ENCODE measurements around the gene PRDM2. TPM values are rescaled to one million over a fixed set of nuclear protein-coding genes. Genes with fewer than 3 reads are reported as not detected.

The PRDM2 gene
- total RNA-seq, 2 donors from 2014 or later, result 43.0 to 45.4 TPM

DNA sequence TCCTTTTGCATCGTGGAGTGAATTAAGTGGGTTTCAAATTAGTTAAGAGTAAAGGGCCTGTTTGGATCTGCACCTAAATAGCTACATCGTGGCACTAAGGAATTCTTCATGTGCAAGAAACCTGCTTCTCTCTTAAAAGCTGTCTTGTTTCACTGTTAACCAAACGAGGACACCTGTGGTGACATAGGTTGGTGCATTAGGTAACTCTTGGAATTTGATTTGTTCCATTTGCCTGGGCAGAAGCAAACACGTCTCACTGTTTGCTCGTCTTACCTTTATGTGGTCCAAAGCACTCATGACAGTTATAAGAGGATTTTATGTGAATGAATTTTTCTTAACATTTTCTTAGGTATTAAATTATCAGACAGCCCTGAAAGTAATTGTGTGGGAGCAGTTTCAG lies 60.9 kb downstream of the PRDM2 start:
- Histone ChIP-seq H3K27me3 (replicated peaks; ENCODE audit: insufficient read depth) (no peaks in the 10 kb centered on the region), H3K9me3 (no peaks in the 10 kb centered on the region), H3K4me1 (ENCODE audit: control insufficient read depth in 1 of 2, low read depth in 2 of 2) (peaks cover 54 to 84% of the 10 kb centered on the region in 2 donors), H3K4me3 (no peak overlapping the region), H3K27ac (no peak overlapping the region), H3K36me3 (no peaks in the 10 kb centered on the region)
- TF ChIP-seq, protein P1, sequence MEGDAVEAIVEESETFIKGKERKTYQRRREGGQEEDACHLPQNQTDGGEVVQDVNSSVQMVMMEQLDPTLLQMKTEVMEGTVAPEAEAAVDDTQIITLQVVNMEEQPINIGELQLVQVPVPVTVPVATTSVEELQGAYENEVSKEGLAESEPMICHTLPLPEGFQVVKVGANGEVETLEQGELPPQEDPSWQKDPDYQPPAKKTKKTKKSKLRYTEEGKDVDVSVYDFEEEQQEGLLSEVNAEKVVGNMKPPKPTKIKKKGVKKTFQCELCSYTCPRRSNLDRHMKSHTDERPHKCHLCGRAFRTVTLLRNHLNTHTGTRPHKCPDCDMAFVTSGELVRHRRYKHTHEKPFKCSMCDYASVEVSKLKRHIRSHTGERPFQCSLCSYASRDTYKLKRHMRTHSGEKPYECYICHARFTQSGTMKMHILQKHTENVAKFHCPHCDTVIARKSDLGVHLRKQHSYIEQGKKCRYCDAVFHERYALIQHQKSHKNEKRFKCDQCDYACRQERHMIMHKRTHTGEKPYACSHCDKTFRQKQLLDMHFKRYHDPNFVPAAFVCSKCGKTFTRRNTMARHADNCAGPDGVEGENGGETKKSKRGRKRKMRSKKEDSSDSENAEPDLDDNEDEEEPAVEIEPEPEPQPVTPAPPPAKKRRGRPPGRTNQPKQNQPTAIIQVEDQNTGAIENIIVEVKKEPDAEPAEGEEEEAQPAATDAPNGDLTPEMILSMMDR (IDR thresholded peaks at IDR 0.05), result no peak
- no peak for DNase-seq (ENCODE audit: low spot score)
- ATAC-seq (ENCODE audit: insufficient number of reproducible peaks, low FRiP score, low read depth), result no peak

DNA sequence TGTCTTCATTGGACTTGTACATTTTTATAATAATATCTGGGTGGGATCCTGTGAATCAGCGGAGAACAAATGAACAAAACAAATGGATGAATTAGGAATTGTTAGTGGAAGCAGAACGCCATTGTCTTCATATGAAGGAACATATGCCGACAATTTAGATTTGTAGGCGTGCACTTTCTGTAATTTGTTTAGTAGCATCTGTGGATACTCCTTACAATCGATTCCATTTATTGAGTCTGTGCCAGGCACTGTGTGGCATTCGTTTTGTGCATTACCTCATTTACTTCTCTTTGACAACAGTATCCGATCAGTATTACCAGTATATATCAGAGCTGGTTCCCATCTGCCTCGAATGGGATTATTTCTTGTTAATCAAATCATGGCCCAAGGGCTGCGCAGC lies 61.9 kb downstream of the PRDM2 start:
- Histone ChIP-seq H3K9me3 (no peaks in the 10 kb centered on the region), H3K27me3 (replicated peaks; ENCODE audit: insufficient read depth) (no peaks in the 10 kb centered on the region), H3K36me3 (no peaks in the 10 kb centered on the region), H3K27ac (no peak overlapping the region), H3K4me1 (ENCODE audit: control insufficient read depth in 1 of 2, low read depth in 2 of 2) (peaks cover 49 to 85% of the 10 kb centered on the region in 2 donors), H3K4me3 (no peak overlapping the region)
- DNase-seq (ENCODE audit: low spot score) (no peak), ATAC-seq (ENCODE audit: insufficient number of reproducible peaks, low FRiP score, low read depth) (no peak)
- TF ChIP-seq, protein P1 (IDR thresholded peaks at IDR 0.05), result no peak

DNA sequence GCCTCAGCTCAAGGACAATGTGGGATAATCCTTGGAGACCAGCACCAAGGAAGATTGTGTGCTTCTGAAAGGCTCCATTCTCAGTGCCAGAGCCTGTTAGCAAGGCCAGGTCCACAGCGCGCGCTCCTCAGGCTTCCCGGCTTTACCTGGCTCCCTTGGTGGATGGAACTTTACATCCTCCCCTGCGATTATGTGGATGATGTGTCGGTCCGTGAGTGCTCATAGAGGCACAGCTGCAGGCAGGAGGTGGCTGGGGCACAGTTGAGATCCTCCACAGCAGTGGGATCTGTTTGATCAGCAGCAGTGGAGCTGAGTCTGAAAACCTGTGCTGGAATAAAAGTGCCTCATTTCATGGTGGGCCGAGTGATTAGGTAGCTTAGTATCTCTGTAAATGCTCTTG lies 62.7 kb downstream of the PRDM2 start:
- ATAC-seq (ENCODE audit: insufficient number of reproducible peaks, low FRiP score, low read depth) (no peak), DNase-seq (ENCODE audit: low spot score) (no peak)
- Histone ChIP-seq H3K27me3 (replicated peaks; ENCODE audit: insufficient read depth) (no peaks in the 10 kb centered on the region), H3K4me1 (ENCODE audit: control insufficient read depth in 1 of 2, low read depth in 2 of 2) (peaks cover 42 to 85% of the 10 kb centered on the region in 2 donors), H3K9me3 (no peaks in the 10 kb centered on the region), H3K27ac (no peak overlapping the region), H3K4me3 (no peak overlapping the region), H3K36me3 (no peaks in the 10 kb centered on the region)
- TF ChIP-seq, protein P1 (IDR thresholded peaks at IDR 0.05), result no peak

DNA sequence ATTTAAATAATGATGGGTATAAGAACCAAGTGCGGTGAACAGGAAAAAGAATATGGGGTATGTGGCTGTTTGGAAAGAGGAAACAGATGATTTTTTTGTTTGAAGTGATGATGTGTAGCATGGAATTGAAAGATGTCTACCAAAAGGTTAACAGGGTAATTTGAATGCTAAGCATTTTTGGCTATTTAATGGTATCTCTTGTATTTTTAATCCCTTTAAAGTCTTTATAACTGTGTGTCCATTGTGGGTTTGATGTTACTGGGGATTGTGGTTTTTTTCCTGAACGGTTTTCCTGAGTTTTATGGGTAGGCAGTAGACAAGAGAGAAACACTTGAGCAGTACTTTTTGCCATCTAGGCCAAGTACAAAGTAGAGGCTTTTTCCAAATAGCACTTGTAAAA lies 63.2 kb downstream of the PRDM2 start:
- Histone ChIP-seq H3K4me1 (ENCODE audit: control insufficient read depth in 1 of 2, low read depth in 2 of 2) (peaks cover 40 to 80% of the 10 kb centered on the region in 2 donors), H3K9me3 (no peaks in the 10 kb centered on the region), H3K27me3 (replicated peaks; ENCODE audit: insufficient read depth) (no peaks in the 10 kb centered on the region), H3K27ac (no peak overlapping the region), H3K36me3 (no peaks in the 10 kb centered on the region), H3K4me3 (no peak overlapping the region)
- DNase-seq (ENCODE audit: low spot score) (no peak), ATAC-seq (ENCODE audit: insufficient number of reproducible peaks, low FRiP score, low read depth) (no peak)
- TF ChIP-seq, protein P1 (IDR thresholded peaks at IDR 0.05), result no peak

DNA sequence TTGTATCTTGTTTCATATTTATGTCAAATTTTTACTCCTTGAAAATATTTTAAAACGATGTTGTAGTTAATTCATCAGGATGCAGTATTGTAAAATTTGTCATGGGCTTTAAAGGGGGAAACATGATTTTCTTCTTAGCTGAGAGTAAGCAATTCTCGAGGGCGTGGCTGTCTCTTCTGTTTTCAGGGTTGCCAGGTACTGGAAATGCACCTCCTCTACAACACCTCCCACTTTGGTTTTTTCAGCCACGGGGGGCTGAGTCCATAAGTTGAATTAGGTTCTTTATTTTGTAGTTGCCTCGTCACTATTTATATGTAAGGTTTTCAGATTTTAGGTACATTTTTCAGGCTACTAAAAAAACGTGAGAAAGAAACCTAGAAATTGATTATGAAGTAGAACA lies 64.0 kb downstream of the PRDM2 start:
- H3K27me3 ChIP-seq (replicated peaks; ENCODE audit: insufficient read depth), result no peaks in the 10 kb centered on the region
- no peaks in the 10 kb centered on the region for H3K9me3 ChIP-seq
- no peak overlapping the region for H3K4me3 ChIP-seq
- TF ChIP-seq, protein P1 (IDR thresholded peaks at IDR 0.05), result no peak
- no peak for DNase-seq (ENCODE audit: low spot score)
- no peak overlapping the region for H3K27ac ChIP-seq
- no peaks in the 10 kb centered on the region for H3K36me3 ChIP-seq
- no peak for ATAC-seq (ENCODE audit: insufficient number of reproducible peaks, low FRiP score, low read depth)
- peaks cover 32 to 79% of the 10 kb centered on the region in 2 donors for H3K4me1 ChIP-seq (ENCODE audit: control insufficient read depth in 1 of 2, low read depth in 2 of 2)

Data from thoracic aorta (tissue), 2 donors.